SU-DHL-6 (cell line): ENCODE data around the gene PRDX3.
"Not testable (repeated sequence)": the region's sequence is repeated elsewhere in the genome, so short reads cannot be mapped to it uniquely, and the experiment has no call there.

Source experiments
- H2AFZ ChIP-seq: fragments of 200-600 bp; sonication (generic); 2 replicates; pipeline ENCODE4 v1.6.1; 2014; ENCODE audit warnings: low read depth, mild to moderate bottlenecking, moderate library complexity, mixed read lengths, antibody characterized with exemption, low read length; ENCODE audit not compliant: severe bottlenecking
- H3F3A ChIP-seq: fragments of 200-600 bp; shearing (Covaris generic); 2 replicates; pipeline ENCODE4 v1.6.0; 2016; ENCODE audit warnings: antibody characterized with exemption, mild to moderate bottlenecking; ENCODE audit not compliant: insufficient read depth
- H3K27ac ChIP-seq: fragments of 200-600 bp; sonication (generic); 2 replicates; pipeline ENCODE4 v1.5.1; 2016; ENCODE audit warnings: low read depth, mild to moderate bottlenecking, low read length, moderate library complexity, mixed read lengths
- H3K27me3 ChIP-seq: fragments of 200-600 bp; sonication (generic), shearing (Covaris generic); 2 replicates; pipeline ENCODE4 v1.6.0; 2014; ENCODE audit warnings: mild to moderate bottlenecking, low read length
- H3K36me3 ChIP-seq: fragments of 200-600 bp; sonication (generic); 2 replicates; pipeline ENCODE4 v1.6.1; 2014; ENCODE audit warnings: mild to moderate bottlenecking, low read length, mixed read lengths
- H3K4me2 ChIP-seq: fragments of 300-600, 200-600 bp; shearing (Covaris generic), sonication (generic); 2 replicates; pipeline ENCODE4 v1.6.0; 2014; ENCODE audit warnings: low read length, low read depth, mild to moderate bottlenecking; ENCODE audit not compliant: poor library complexity, severe bottlenecking
- H3K4me3 ChIP-seq: fragments of 200-600 bp; sonication (generic); 2 replicates; pipeline ENCODE4 v1.5.1; 2014; ENCODE audit warnings: antibody characterized with exemption, low read length, mild to moderate bottlenecking, mixed read lengths; ENCODE audit not compliant: insufficient read depth, poor library complexity, severe bottlenecking
- H3K79me2 ChIP-seq: fragments of 200-600 bp; sonication (generic); 2 replicates; pipeline ENCODE4 v1.6.1; 2014; ENCODE audit warnings: mild to moderate bottlenecking, low read length, moderate library complexity; ENCODE audit not compliant: insufficient read depth
- H3K9ac ChIP-seq: fragments of 200-600 bp; sonication (generic); 2 replicates; pipeline ENCODE4 v1.7.0; 2014; ENCODE audit warnings: mild to moderate bottlenecking, low read length
- H3K9me2 ChIP-seq: fragments of 200-600 bp; sonication (generic); replicated peaks from 2 replicates; pipeline ENCODE4 v1.6.1; 2014; ENCODE audit warnings: low read length; ENCODE audit not compliant: insufficient read depth
- H3K9me3 ChIP-seq: fragments of 200-600 bp; sonication (generic); 2 replicates; pipeline ENCODE4 v1.6.1; 2014; ENCODE audit warnings: low read length, mixed read lengths; ENCODE audit not compliant: insufficient read depth
- H4K20me1 ChIP-seq: fragments of 200-600 bp; sonication (generic); 2 replicates; pipeline ENCODE4 v1.6.1; 2014; ENCODE audit warnings: low read depth, mild to moderate bottlenecking, antibody characterized with exemption, low read length, moderate library complexity, mixed read lengths
- EZH2phosphoT487 ChIP-seq: fragments of 200-600 bp; sonication (generic), shearing (Covaris generic); conservative IDR thresholded peaks from 2 replicates; pipeline ENCODE4 v1.6.1; 2018; ENCODE audit warnings: mild to moderate bottlenecking, antibody characterized with exemption, low read length, moderate library complexity, mixed read lengths
- TF ChIP-seq, protein P1 (sequence below): fragments of 200-600 bp; sonication (generic); IDR thresholded peaks from one replicate; pipeline ENCODE4 v1.5.1; 2017; ENCODE audit warnings: antibody characterized with exemption, mild to moderate bottlenecking, low read length, moderate library complexity; ENCODE audit not compliant: insufficient read depth, poor library complexity, severe bottlenecking

The PRDX3 gene

DNA sequence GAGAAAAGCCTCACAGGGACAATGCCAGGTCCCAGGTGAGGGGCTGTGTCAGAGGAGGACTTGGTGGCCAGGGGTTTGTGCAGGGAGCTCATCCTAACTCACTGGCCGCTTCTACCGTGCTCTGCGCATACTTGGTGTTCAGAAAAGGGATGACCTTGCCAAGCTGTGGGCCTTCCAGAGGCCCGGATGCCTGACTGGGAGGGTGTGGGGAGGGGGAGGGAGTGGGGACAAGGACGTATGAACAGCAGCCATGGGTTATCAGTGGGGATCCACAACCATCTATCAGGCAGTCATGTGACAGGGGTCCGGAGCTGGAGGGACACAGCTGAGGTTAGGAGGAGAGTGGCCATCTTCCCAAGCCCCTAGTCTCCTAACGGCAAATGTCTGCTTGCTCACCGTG lies 19.3 kb downstream of the PRDX3 start:
- Histone ChIP-seq H3K79me2 (peaks cover 8% of the 10 kb centered on the region), H3K4me2 (no peak overlapping the region), H3K9ac (no peak overlapping the region), H3K27ac (no peak overlapping the region), H3K36me3 (peaks cover 18% of the 10 kb centered on the region; the same call in 1 of the 2 replicates), H3K9me2 (no peaks in the 10 kb centered on the region), H3F3A (peaks cover 8% of the 10 kb centered on the region; the same call in 1 of the 2 replicates), H4K20me1 (no peaks in the 10 kb centered on the region), H3K9me3 (no peaks in the 10 kb centered on the region), H3K4me3 (no peak overlapping the region), H2AFZ (no peak overlapping the region), H3K27me3 (no peaks in the 10 kb centered on the region)
- no peak for TF ChIP-seq EZH2phosphoT487
- TF ChIP-seq, protein P1, sequence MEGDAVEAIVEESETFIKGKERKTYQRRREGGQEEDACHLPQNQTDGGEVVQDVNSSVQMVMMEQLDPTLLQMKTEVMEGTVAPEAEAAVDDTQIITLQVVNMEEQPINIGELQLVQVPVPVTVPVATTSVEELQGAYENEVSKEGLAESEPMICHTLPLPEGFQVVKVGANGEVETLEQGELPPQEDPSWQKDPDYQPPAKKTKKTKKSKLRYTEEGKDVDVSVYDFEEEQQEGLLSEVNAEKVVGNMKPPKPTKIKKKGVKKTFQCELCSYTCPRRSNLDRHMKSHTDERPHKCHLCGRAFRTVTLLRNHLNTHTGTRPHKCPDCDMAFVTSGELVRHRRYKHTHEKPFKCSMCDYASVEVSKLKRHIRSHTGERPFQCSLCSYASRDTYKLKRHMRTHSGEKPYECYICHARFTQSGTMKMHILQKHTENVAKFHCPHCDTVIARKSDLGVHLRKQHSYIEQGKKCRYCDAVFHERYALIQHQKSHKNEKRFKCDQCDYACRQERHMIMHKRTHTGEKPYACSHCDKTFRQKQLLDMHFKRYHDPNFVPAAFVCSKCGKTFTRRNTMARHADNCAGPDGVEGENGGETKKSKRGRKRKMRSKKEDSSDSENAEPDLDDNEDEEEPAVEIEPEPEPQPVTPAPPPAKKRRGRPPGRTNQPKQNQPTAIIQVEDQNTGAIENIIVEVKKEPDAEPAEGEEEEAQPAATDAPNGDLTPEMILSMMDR: no peak

DNA sequence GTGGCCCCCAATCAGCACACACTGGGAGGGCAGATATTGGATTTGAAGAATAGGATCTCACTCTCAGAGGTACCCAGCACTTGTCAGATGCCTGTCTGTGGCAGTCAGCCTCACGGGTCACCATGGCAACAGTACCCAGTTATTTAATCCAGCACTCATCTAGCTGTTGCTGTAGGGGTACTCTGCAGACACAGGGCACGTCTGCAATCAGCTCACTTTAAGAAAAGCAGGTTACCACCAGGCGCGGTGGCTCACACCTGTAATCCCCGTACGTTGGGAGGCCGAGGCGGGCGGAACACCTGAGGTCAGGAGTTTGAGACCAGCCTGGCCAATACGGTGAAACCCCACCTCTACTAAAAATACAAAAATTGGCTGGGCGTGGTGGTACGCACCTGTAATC lies 25.0 kb downstream of the PRDX3 start:
- H4K20me1 ChIP-seq: no peaks in the 10 kb centered on the region
- peaks cover 18% of the 10 kb centered on the region for H3K36me3 ChIP-seq
- no peak overlapping the region for H3K4me2 ChIP-seq
- no peaks in the 10 kb centered on the region for H3K9me2 ChIP-seq
- H3F3A ChIP-seq: no peaks in the 10 kb centered on the region; the same call in 1 of the 2 replicates
- H3K9ac ChIP-seq: no peak overlapping the region
- H3K79me2 ChIP-seq: peaks cover 4% of the 10 kb centered on the region; the same call in 1 of the 2 replicates
- no peaks in the 10 kb centered on the region for H3K9me3 ChIP-seq
- peak overlapping the region; percentile 31 for H3K27ac ChIP-seq
- H2AFZ ChIP-seq: no peak overlapping the region
- no peaks in the 10 kb centered on the region for H3K27me3 ChIP-seq
- no peak overlapping the region for H3K4me3 ChIP-seq
- TF ChIP-seq, protein P1: no peak
- no peak for TF ChIP-seq EZH2phosphoT487

DNA sequence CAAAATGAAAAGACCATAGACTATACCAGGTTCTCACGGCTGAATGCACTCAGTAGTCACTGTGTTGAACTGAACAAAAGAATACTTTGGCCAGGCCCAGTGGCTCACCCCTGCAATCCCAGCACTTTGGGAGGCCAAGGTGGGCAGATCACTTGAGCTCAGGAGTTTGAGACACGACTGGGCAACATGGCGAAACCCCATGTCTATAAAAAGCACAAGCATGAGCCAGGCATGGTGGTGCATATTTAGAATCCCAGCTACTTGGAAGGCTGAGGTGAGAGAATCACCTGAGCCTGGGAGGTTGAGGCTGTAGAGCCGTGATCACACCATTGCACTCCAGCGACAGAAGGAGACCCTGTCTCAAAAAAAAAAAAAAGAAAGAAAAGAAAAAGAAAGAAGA lies 25.6 kb downstream of the PRDX3 start:
- H3K9me2 ChIP-seq: no peaks in the 10 kb centered on the region
- no peak overlapping the region for H3K4me2 ChIP-seq
- no peak for TF ChIP-seq EZH2phosphoT487
- TF ChIP-seq, protein P1: no peak
- no peaks in the 10 kb centered on the region for H3K9me3 ChIP-seq
- H3K9ac ChIP-seq: no peak overlapping the region
- H3K27ac ChIP-seq: peak overlapping the region; percentile 31
- no peaks in the 10 kb centered on the region for H3K27me3 ChIP-seq
- peaks cover 4% of the 10 kb centered on the region; the same call in 1 of the 2 replicates for H3K79me2 ChIP-seq
- H3F3A ChIP-seq: no peaks in the 10 kb centered on the region; the same call in 1 of the 2 replicates
- no peaks in the 10 kb centered on the region for H4K20me1 ChIP-seq
- peaks cover 16% of the 10 kb centered on the region for H3K36me3 ChIP-seq
- H2AFZ ChIP-seq: no peak overlapping the region
- H3K4me3 ChIP-seq: no peak overlapping the region

DNA sequence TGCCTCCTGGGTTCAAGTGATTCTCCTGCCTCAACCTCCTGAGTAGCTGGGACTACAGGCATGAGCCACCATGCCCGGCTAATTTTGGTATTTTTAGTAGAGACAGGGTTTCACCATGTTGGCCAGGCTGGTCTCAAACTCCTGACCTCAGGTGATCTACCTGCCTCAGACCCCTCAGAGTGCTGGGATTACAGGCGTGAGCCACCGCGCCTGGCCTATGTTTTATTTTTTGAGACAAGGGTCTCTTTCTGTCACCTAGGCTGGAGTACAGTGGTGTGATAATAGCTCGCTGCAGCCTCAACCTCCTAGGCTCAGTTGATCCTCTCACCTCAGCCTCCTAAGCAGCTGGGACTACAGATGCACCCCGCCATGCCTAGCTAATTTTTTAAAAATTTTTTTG lies 27.0 kb downstream of the PRDX3 start:
- not testable (repeated sequence) for H3K9ac ChIP-seq, H3K27me3 ChIP-seq, H3K4me3 ChIP-seq, H4K20me1 ChIP-seq, H3K9me2 ChIP-seq, H3F3A ChIP-seq, H3K27ac ChIP-seq, H3K79me2 ChIP-seq, H3K9me3 ChIP-seq, H3K4me2 ChIP-seq, H2AFZ ChIP-seq
- peaks cover 12% of the 10 kb centered on the region for H3K36me3 ChIP-seq
